GM12875 (cell line): ENCODE data around the gene RICTOR.

Experiments used
- H3K4me3 ChIP-seq: one replicate; pipeline ENCODE4 v1.5.1; 2011; ENCODE audit warnings: low read depth, low read length, control low read depth
- CTCF ChIP-seq: IDR thresholded peaks from 2 replicates; pipeline ENCODE4 v1.5.1; 2011; ENCODE audit warnings: low read depth, mild to moderate bottlenecking, control low read depth, inconsistent platforms, low read length, moderate library complexity, borderline replicate concordance; ENCODE audit not compliant: insufficient read depth

The RICTOR gene

GRCh38 chr5:38938424-38938823 lies 135.8 kb downstream of the RICTOR start:
- no peak for TF ChIP-seq CTCF
- no peak overlapping the region for H3K4me3 ChIP-seq

- TF ChIP-seq CTCF = no peak
- no peak overlapping the region for H3K4me3 ChIP-seq
Measured at GRCh38 chr5:38936269-38936668, 137.9 kb downstream of the RICTOR start.

- TF ChIP-seq CTCF = no peak
- H3K4me3 ChIP-seq = no peak overlapping the region
Measured at GRCh38 chr5:38935437-38935836, 138.8 kb downstream of the RICTOR start.

- no peak for TF ChIP-seq CTCF
- no peak overlapping the region for H3K4me3 ChIP-seq
Measured at GRCh38 chr5:38932854-38933408, 141.3 kb downstream of the RICTOR start.

DNA sequence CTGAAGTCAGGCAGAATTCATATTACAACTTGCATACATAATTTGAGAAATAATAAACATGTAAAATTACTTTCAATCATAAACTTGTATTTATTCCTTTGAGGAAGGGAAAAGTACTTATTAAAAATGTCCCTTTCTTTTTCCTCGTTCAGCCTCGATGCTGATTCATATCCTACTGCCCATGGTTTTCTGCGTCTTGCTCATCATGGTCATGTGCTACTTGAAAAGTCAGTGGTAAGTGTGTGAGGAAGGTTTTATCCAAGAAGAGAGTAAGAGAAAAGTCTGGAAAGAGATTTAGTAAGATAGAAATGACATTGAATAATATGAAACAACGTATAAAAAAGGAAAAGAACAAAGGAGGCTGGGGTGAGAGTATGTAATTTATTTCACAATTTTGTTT lies 142.5 kb downstream of the RICTOR start:
- H3K4me3 ChIP-seq = no peak overlapping the region
- no peak for TF ChIP-seq CTCF

DNA sequence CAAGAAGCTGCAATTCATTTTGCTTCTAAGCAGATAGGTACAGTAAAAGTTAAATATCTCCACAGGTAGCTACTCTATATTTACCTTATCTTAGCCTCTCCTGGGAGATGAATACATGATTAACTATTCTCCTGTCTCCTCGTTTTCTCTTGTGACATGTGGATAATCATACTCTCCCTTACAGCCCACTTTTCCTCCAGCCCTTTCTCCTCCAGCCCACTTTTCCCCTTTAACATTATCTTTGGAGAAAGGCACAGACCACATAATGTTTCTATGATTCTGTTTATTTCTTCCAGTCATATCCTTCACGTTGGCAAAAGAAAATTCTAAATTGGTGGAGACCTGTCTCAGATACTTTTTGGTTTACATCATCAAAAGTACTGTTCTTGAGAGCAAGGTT lies 144.4 kb downstream of the RICTOR start:
- TF ChIP-seq CTCF = no peak
- no peak overlapping the region for H3K4me3 ChIP-seq

- TF ChIP-seq CTCF = no peak
- H3K4me3 ChIP-seq = no peak overlapping the region
Measured at GRCh38 chr5:38927470-38927869, 146.7 kb downstream of the RICTOR start.
